Fibroblast of skin of left biceps (primary cell): ENCODE data around the gene RHEBL1.

Experiments used
- DNase-seq, 2 experiments: peaks; one replicate each; pipeline ENCODE4 v3.0.0-alpha.2; 2013; ENCODE audit warnings: low read depth in 2 of 2

Gene RHEBL1

GRCh38 chr12:49054524-49054923 lies 15.3 kb downstream of the RHEBL1 start:
- DNase-seq: no peak

- no peak for DNase-seq
Observed at GRCh38 chr12:49054096-49054495, 15.7 kb downstream of the RHEBL1 start.

GRCh38 chr12:49052451-49053208 lies 17.1 kb downstream of the RHEBL1 start:
- no peak for DNase-seq

GRCh38 chr12:49051777-49052438 lies 17.9 kb downstream of the RHEBL1 start:
- DNase-seq: no peak

GRCh38 chr12:49051373-49051764 lies 18.4 kb downstream of the RHEBL1 start:
- no peak for DNase-seq

- DNase-seq: no peak
Observed at GRCh38 chr12:49050507-49051372, 19.0 kb downstream of the RHEBL1 start.

GRCh38 chr12:49049566-49050224 lies 20.1 kb downstream of the RHEBL1 start:
- no peak for DNase-seq

GRCh38 chr12:49048953-49049352 lies 20.8 kb downstream of the RHEBL1 start:
- DNase-seq: no peak

GRCh38 chr12:49046129-49046895 lies 23.5 kb downstream of the RHEBL1 start:
- DNase-seq: no peak

- no peak for DNase-seq
Observed at GRCh38 chr12:49044660-49045059, 25.1 kb downstream of the RHEBL1 start.

- no peak for DNase-seq
Observed at GRCh38 chr12:49043856-49044258, 25.9 kb downstream of the RHEBL1 start.

GRCh38 chr12:49043241-49043640 lies 26.5 kb downstream of the RHEBL1 start:
- DNase-seq: no peak

- DNase-seq: no peak
Observed at GRCh38 chr12:49041881-49042484, 27.8 kb downstream of the RHEBL1 start.

- no peak for DNase-seq
Observed at GRCh38 chr12:49041036-49041880, 28.5 kb downstream of the RHEBL1 start.

- DNase-seq: no peak
Observed at GRCh38 chr12:49040364-49040855, 29.4 kb downstream of the RHEBL1 start.

- no peak for DNase-seq
Observed at GRCh38 chr12:49039421-49040363, 30.1 kb downstream of the RHEBL1 start.

- DNase-seq: no peak
Observed at GRCh38 chr12:49038291-49038955, 31.4 kb downstream of the RHEBL1 start.

- no peak for DNase-seq
Observed at GRCh38 chr12:49037947-49038237, 31.9 kb downstream of the RHEBL1 start.
